Natural killer cell (primary cell): ENCODE data around the gene GDPD4. TPM values are rescaled to one million over a fixed set of nuclear protein-coding genes. Genes with fewer than 3 reads are reported as not detected.

Experiments used
- ATAC-seq, 3 donors: fragments of 150-1000 bp in 2 of 3; fragments of 200-7000 bp in 1 of 3; cut with Tn5 transposase; 1 replicate in 1 of 3; 2 replicates in 2 of 3; pipeline ENCODE4 v1.10.0; 2021; ENCODE audit warnings: mild to moderate bottlenecking in 2 of 3, moderate library complexity in 2 of 3
- DNase-seq, 2 donors: peaks; one replicate each; pipeline versions ENCODE4 v3.0.0 to v3.0.0-alpha.2; 2013 to 2021; ENCODE audit warnings: mixed read lengths in 1 of 2
- H3K27ac ChIP-seq: one replicate; pipeline ENCODE4 v1.5.1; 2013; ENCODE audit warnings: mild to moderate bottlenecking, low read length
- H3K27me3 ChIP-seq: one replicate; pipeline ENCODE4 v1.6.1; 2013; ENCODE audit warnings: low read length; ENCODE audit not compliant: control insufficient read depth, insufficient read depth
- H3K36me3 ChIP-seq: one replicate; pipeline ENCODE4 v1.6.1; 2013; ENCODE audit warnings: low read length; ENCODE audit not compliant: control insufficient read depth, insufficient read depth
- H3K4me1 ChIP-seq: one replicate; pipeline ENCODE4 v1.6.1; 2013; ENCODE audit warnings: low read length; ENCODE audit not compliant: control insufficient read depth, insufficient read depth
- H3K4me3 ChIP-seq: one replicate; pipeline ENCODE4 v1.5.1; 2013; ENCODE audit warnings: low read length
- H3K9me3 ChIP-seq: one replicate; pipeline ENCODE4 v1.6.1; 2013; ENCODE audit warnings: low read length; ENCODE audit not compliant: control insufficient read depth, insufficient read depth
- H3K27ac Mint-ChIP-seq, 2 donors: one replicate each; pipeline ENCODE4 v1.8.0; 2022; ENCODE audit warnings: mild to moderate bottlenecking in 2 of 2, mixed read lengths in 2 of 2, moderate library complexity in 1 of 2
- H3K27me3 Mint-ChIP-seq, 2 donors: one replicate each; pipeline ENCODE4 v1.8.0; 2022; ENCODE audit warnings: low read depth in 2 of 2, mixed read lengths in 2 of 2
- H3K36me3 Mint-ChIP-seq: one replicate; pipeline ENCODE4 v1.8.0; 2022; ENCODE audit warnings: mixed read lengths
- H3K4me1 Mint-ChIP-seq, 2 donors: one replicate each; pipeline ENCODE4 v1.8.0; 2022; ENCODE audit warnings: mixed read lengths in 2 of 2
- H3K4me3 Mint-ChIP-seq: one replicate; pipeline ENCODE4 v1.8.0; 2022; ENCODE audit warnings: mild to moderate bottlenecking, moderate library complexity, mixed read lengths
- H3K9me3 Mint-ChIP-seq, 2 donors: one replicate each; pipeline ENCODE4 v1.8.0; 2022; ENCODE audit warnings: mixed read lengths in 2 of 2
- WGBS: methylation state at CpG from one replicate; pipeline ENCODE4 v1.1.7; 2013; ENCODE audit warnings: missing lambda C conversion rate; ENCODE audit not compliant: insufficient coverage; 5-methylcytosine and 5-hydroxymethylcytosine counted together
- intact Hi-C: fragments of 100-400 bp; cut with micrococcal nuclease; formaldehyde crosslinking; loops from one replicate; pipeline ENCODE4 v1.14.2; 2022
- total RNA-seq, 4 donors: library from RNA; stranded (reverse); fragments of 120-200 nt in 1 of 4; gene quantifications; one replicate each; pipeline versions ENCODE4 v1.2.3 to v1.2.4, GENCODE V29; 2013 to 2022
- TF ChIP-seq, protein P1 (sequence below): fragments of 200-600 bp; IDR thresholded peaks from one replicate; pipeline ENCODE4 v1.8.0; 2022; ENCODE audit warnings: antibody characterized with exemption

GDPD4 gene
- total RNA-seq, 3 donors from 2014 or later (not counting 1 experiment from before 2014, with no cell fraction given) = not detected

DNA sequence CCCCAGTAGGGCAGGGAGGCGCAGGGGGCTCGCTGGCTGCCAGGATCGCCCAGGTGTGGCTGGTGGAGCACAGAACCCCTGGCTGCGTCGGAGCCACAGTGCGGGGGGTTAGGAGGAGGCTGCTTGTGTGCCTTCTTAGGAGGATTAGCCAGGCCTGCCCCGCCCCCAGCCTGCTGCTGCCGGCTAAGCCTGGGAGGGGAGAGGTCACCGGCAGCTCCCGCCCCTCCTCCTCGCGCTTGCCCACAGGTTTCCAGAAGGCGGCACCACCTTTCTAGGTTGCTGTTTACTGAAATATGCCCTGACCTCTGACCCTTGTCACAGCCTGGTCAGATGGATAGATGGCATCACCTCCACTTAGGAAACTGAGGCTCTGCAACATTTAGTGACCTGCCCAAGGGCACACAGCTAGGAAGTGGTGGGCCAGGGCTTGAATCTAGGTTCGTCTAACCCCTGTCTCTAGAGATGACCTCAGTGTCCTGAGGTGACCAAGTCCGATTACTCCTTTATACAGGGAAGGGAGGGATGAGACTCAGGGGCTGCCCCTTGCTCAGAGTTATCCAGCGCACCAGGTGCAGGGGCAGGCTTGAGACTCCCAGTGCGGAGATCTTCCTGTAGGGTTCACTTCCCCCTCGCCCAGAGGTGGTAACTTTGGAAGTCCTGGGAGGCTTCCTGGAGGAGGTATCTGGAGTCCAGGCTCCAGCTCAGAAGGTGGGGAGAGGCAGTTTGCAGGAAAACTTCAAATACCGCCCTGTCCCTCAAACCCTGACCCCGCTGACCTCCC lies 129.4 kb downstream of the GDPD4 start:
- intact Hi-C loops = no loop called here
- no peak for DNase-seq
- TF ChIP-seq, protein P1, sequence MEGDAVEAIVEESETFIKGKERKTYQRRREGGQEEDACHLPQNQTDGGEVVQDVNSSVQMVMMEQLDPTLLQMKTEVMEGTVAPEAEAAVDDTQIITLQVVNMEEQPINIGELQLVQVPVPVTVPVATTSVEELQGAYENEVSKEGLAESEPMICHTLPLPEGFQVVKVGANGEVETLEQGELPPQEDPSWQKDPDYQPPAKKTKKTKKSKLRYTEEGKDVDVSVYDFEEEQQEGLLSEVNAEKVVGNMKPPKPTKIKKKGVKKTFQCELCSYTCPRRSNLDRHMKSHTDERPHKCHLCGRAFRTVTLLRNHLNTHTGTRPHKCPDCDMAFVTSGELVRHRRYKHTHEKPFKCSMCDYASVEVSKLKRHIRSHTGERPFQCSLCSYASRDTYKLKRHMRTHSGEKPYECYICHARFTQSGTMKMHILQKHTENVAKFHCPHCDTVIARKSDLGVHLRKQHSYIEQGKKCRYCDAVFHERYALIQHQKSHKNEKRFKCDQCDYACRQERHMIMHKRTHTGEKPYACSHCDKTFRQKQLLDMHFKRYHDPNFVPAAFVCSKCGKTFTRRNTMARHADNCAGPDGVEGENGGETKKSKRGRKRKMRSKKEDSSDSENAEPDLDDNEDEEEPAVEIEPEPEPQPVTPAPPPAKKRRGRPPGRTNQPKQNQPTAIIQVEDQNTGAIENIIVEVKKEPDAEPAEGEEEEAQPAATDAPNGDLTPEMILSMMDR = no peak

DNA sequence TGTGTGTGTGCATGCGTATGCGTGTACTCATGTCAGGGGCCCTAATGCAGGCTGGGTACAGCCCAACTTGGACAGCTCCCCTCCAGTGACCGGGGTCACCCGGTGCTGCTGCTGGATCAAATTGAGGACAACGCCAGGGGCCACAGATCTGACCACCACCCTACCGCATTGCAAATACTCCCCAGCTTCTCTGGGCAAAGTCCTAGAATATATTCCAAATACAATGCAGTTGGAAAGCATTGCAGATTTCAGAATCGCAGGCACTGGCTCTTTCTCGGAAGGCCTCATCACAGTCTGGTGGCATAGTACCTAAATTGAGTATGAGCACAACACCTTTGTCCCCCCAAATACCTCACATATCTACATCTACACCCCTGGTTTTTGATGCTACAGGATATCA lies 130.2 kb downstream of the GDPD4 start:
- Histone ChIP-seq H3K27me3 (no peaks in the 10 kb centered on the region), H3K27ac (no peak overlapping the region), H3K36me3 (no peaks in the 10 kb centered on the region), H3K9me3 (no peaks in the 10 kb centered on the region), H3K4me1 (peaks cover 9% of the 10 kb centered on the region), H3K4me3 (no peak overlapping the region)
- Mint-ChIP-seq H3K9me3 (no peaks in the 10 kb centered on the region), H3K4me1 (no peaks in the 10 kb centered on the region), H3K27ac (no peak overlapping the region), H3K27me3 (no peaks in the 10 kb centered on the region), H3K4me3 (no peak overlapping the region), H3K36me3 (no peaks in the 10 kb centered on the region)
- ATAC-seq (no peak), DNase-seq (no peak)
- 99% methylated on average over 8 of the region's 8 CpGs for WGBS
- TF ChIP-seq, protein P1 = no peak
- intact Hi-C loops = no loop called here

More for the DNA sequence above, 129.4 kb downstream of the GDPD4 start:
- Histone ChIP-seq H3K9me3 (no peaks in the 10 kb centered on the region), H3K4me3 (no peak overlapping the region), H3K27me3 (no peaks in the 10 kb centered on the region), H3K27ac (no peak overlapping the region), H3K4me1 (peaks cover 11% of the 10 kb centered on the region), H3K36me3 (no peaks in the 10 kb centered on the region)
- Mint-ChIP-seq H3K27ac (no peak overlapping the region), H3K4me1 (no peaks in the 10 kb centered on the region), H3K4me3 (no peak overlapping the region), H3K9me3 (no peaks in the 10 kb centered on the region), H3K27me3 (no peaks in the 10 kb centered on the region), H3K36me3 (no peaks in the 10 kb centered on the region)
- WGBS = 91% methylated on average over 20 of the region's 20 CpGs
- no peak for ATAC-seq

DNA sequence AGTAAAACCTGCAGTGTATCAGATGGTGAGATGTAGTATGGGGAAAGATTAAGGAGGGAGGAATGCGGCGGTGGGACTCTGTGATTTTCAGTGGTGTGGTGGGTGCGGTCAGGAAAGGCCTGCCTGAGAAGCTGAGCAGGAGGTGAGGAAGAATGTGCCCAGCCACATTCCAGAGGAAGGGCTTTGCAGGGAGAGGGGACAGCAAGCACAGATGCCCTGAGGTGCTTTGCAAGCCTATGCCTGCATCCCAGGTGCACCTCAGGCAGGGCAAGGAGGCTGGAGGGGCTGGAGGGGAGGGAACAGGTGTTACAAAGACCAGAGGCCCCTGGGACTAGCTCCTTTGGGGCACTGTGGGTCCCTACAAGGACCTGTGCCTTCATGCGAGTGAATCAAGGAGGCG lies 131.4 kb downstream of the GDPD4 start:
- H3K9me3 ChIP-seq = no peaks in the 10 kb centered on the region
- no peaks in the 10 kb centered on the region for H3K27me3 ChIP-seq
- no peak for DNase-seq
- no peaks in the 10 kb centered on the region for H3K9me3 Mint-ChIP-seq
- H3K4me1 Mint-ChIP-seq = no peaks in the 10 kb centered on the region
- H3K27me3 Mint-ChIP-seq = no peaks in the 10 kb centered on the region
- ATAC-seq = no peak
- H3K36me3 ChIP-seq = no peaks in the 10 kb centered on the region
- H3K4me3 ChIP-seq = no peak overlapping the region
- no peaks in the 10 kb centered on the region for H3K4me1 ChIP-seq
- TF ChIP-seq, protein P1 = no peak
- whole genome bisulfite sequencing = 91% methylated on average over 5 of the region's 5 CpGs
- intact Hi-C loops = no loop called here
- no peak overlapping the region for H3K27ac ChIP-seq
- H3K4me3 Mint-ChIP-seq = no peak overlapping the region
- H3K27ac Mint-ChIP-seq = no peak overlapping the region
- no peaks in the 10 kb centered on the region for H3K36me3 Mint-ChIP-seq

DNA sequence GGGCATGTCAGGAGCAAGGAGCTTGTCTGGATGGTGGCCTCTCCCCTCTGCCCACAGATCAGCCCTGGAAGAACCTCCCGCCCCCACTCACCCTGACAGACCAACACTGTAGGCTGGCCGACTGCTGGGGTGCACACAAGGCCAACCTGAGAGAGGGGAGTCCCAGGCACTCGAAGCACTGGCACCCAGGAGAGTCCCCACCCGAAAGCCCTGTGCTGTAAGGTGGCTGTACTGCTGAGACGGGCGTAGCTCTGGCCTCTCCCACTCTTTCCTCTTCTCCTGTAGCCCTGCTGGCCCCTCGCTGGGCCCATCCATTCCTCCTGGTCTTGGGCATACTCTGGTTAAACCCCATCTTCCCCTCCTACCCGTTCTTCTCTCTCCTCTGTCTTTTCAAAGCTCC lies 133.7 kb downstream of the GDPD4 start:
- Histone ChIP-seq H3K4me1 (no peaks in the 10 kb centered on the region), H3K4me3 (no peak overlapping the region), H3K27me3 (no peaks in the 10 kb centered on the region), H3K9me3 (no peaks in the 10 kb centered on the region), H3K27ac (no peak overlapping the region), H3K36me3 (no peaks in the 10 kb centered on the region)
- intact Hi-C loops = no loop called here
- Mint-ChIP-seq H3K27me3 (no peaks in the 10 kb centered on the region), H3K36me3 (no peaks in the 10 kb centered on the region), H3K9me3 (no peaks in the 10 kb centered on the region), H3K4me1 (no peaks in the 10 kb centered on the region), H3K4me3 (no peak overlapping the region), H3K27ac (no peak overlapping the region)
- TF ChIP-seq, protein P1 = no peak
- DNase-seq (no peak), ATAC-seq (no peak)
- WGBS = 80% methylated on average over 8 of the region's 8 CpGs
